Measurements from ENCODE around the gene NDUFAF2. TPM values are rescaled to one million over a fixed set of nuclear protein-coding genes. Genes with fewer than 3 reads are reported as not detected.

The NDUFAF2 gene
- polyA plus RNA-seq, 1 of the 3 experiments (the other 2 are of a cell fraction) = 33.4 TPM

DNA sequence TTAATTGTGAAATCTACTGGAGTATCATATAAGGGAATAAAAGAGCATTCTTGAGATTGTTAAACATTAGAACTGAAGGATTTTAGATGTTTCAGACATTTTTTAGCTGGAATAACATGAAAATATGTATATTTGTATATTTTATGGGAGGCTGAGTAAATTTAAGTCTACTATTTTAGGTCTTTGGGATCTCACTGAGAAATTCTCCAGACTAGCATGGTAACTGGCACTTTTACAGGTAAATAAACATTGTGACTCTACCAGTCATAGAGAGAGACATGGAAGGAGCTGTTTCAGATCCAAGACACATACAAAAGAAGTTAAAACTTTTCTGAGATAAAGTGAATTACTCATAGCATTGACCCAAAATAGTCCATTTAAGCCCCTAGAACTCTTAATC lies 59.4 kb downstream of the NDUFAF2 start (continued):
- TF ChIP-seq, protein P1, sequence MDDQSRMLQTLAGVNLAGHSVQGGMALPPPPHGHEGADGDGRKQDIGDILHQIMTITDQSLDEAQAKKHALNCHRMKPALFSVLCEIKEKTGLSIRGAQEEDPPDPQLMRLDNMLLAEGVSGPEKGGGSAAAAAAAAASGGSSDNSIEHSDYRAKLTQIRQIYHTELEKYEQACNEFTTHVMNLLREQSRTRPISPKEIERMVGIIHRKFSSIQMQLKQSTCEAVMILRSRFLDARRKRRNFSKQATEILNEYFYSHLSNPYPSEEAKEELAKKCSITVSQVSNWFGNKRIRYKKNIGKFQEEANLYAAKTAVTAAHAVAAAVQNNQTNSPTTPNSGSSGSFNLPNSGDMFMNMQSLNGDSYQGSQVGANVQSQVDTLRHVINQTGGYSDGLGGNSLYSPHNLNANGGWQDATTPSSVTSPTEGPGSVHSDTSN (IDR thresholded peaks at IDR 0.05) = no peak
- TF ChIP-seq RAD21 (IDR thresholded peaks at IDR 0.05; ENCODE audit: low read length) (no peak), TCF12 (IDR thresholded peaks at IDR 0.05) (no peak), TEAD4 (IDR thresholded peaks at IDR 0.05; ENCODE audit: borderline replicate concordance, insufficient read depth) (no peak), NFIC (IDR thresholded peaks at IDR 0.05; ENCODE audit: borderline replicate concordance) (no peak)
- TF ChIP-seq, protein P2, sequence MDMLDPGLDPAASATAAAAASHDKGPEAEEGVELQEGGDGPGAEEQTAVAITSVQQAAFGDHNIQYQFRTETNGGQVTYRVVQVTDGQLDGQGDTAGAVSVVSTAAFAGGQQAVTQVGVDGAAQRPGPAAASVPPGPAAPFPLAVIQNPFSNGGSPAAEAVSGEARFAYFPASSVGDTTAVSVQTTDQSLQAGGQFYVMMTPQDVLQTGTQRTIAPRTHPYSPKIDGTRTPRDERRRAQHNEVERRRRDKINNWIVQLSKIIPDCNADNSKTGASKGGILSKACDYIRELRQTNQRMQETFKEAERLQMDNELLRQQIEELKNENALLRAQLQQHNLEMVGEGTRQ (IDR thresholded peaks at IDR 0.05; ENCODE audit: borderline replicate concordance, low read depth, low read length) = no peak
- TF ChIP-seq, protein P3, sequence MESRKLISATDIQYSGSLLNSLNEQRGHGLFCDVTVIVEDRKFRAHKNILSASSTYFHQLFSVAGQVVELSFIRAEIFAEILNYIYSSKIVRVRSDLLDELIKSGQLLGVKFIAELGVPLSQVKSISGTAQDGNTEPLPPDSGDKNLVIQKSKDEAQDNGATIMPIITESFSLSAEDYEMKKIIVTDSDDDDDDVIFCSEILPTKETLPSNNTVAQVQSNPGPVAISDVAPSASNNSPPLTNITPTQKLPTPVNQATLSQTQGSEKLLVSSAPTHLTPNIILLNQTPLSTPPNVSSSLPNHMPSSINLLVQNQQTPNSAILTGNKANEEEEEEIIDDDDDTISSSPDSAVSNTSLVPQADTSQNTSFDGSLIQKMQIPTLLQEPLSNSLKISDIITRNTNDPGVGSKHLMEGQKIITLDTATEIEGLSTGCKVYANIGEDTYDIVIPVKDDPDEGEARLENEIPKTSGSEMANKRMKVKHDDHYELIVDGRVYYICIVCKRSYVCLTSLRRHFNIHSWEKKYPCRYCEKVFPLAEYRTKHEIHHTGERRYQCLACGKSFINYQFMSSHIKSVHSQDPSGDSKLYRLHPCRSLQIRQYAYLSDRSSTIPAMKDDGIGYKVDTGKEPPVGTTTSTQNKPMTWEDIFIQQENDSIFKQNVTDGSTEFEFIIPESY (IDR thresholded peaks at IDR 0.05; ENCODE audit: borderline replicate concordance, low read depth) = no peak

DNA sequence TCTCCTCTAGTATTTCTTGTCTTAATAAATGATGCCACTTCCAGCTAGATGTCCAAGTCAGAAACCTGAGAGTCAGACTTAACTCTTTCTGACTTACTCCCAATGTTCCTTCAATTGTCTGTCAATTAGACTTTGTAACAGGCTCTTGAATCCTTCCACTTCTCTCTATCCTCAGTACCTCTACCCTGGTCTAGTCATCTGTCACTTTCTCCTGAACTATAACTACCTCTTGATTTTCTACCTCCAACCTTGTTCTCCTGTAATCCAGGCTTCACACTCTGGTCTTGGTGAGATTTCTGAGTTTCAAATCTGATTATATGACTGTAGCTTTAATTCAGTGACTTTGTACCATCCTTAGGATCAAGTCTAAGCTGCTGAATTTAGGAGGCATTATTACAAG lies 64.9 kb downstream of the NDUFAF2 start:
- Histone ChIP-seq H3K9me2 (no peaks in the 10 kb centered on the region), H3K9ac (no peak overlapping the region), H3K9me3 (no peaks in the 10 kb centered on the region), H3K4me1 (ENCODE audit: control insufficient read depth in 1 of 2, insufficient read depth in 2 of 2, low read depth in 1 of 2, low read length in 1 of 2) (no peaks in the 10 kb centered on the region; a peak in 1 of 4 replicates), H3K4me3 (ENCODE audit: low read depth in 2 of 2, low read length in 1 of 2) (no peak overlapping the region), H2AFZ (ENCODE audit: low read depth) (no peak overlapping the region), H3K4me2 (no peak overlapping the region), H3K27ac (ENCODE audit: low read depth in 2 of 2, low read length in 1 of 2) (no peak overlapping the region), H3K36me3 (replicated peaks in 1 of 2; ENCODE audit: control insufficient read depth in 1 of 2, insufficient read depth in 2 of 2, low read length in 1 of 2) (peaks cover 0 to 3% of the 10 kb centered on the region in 2 experiments), H3F3A (replicated peaks; ENCODE audit: insufficient read depth) (peaks cover 3% of the 10 kb centered on the region), H4K20me1 (ENCODE audit: insufficient read depth) (no peaks in the 10 kb centered on the region), H3K27me3 (ENCODE audit: insufficient read depth) (no peaks in the 10 kb centered on the region), H3K79me2 (ENCODE audit: insufficient read depth) (no peaks in the 10 kb centered on the region; the same call in 1 of the 2 replicates)
- DNase-seq = no peak
- POLR2A ChIA-PET = no interaction called here
- CTCF ChIA-PET = interaction anchor here (2.4 kb wide), 1 partner anchor 46 kb away, joined by 7 read pairs; no protein-coding TSS in a partner anchor
- TF ChIP-seq SIN3A (IDR thresholded peaks at IDR 0.05; ENCODE audit: borderline replicate concordance, low read depth, low read length) = no peak
- TF ChIP-seq, protein P4, sequence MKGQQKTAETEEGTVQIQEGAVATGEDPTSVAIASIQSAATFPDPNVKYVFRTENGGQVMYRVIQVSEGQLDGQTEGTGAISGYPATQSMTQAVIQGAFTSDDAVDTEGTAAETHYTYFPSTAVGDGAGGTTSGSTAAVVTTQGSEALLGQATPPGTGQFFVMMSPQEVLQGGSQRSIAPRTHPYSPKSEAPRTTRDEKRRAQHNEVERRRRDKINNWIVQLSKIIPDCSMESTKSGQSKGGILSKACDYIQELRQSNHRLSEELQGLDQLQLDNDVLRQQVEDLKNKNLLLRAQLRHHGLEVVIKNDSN (IDR thresholded peaks at IDR 0.05; ENCODE audit: borderline replicate concordance, low read depth) = no peak
- TF ChIP-seq FOSL2 (IDR thresholded peaks at IDR 0.05; ENCODE audit: borderline replicate concordance, low read depth) = no peak
- TF ChIP-seq FOXJ3 (CRISPR knock-in tag; IDR thresholded peaks at IDR 0.05) = no peak
- TF ChIP-seq, protein P1 (IDR thresholded peaks at IDR 0.05) = no peak
- TF ChIP-seq ELF1 (IDR thresholded peaks at IDR 0.05) = no peak
- TF ChIP-seq TCF12 (IDR thresholded peaks at IDR 0.05) = no peak
- TF ChIP-seq NFIC (IDR thresholded peaks at IDR 0.05; ENCODE audit: borderline replicate concordance) = no peak
- no peak for TF ChIP-seq TAF1 (IDR thresholded peaks at IDR 0.05; ENCODE audit: borderline replicate concordance, low read depth, low read length)
- TF ChIP-seq, protein P5, sequence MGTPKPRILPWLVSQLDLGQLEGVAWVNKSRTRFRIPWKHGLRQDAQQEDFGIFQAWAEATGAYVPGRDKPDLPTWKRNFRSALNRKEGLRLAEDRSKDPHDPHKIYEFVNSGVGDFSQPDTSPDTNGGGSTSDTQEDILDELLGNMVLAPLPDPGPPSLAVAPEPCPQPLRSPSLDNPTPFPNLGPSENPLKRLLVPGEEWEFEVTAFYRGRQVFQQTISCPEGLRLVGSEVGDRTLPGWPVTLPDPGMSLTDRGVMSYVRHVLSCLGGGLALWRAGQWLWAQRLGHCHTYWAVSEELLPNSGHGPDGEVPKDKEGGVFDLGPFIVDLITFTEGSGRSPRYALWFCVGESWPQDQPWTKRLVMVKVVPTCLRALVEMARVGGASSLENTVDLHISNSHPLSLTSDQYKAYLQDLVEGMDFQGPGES (IDR thresholded peaks at IDR 0.05; ENCODE audit: low read depth, low read length) = no peak
- TF ChIP-seq GATA2 (CRISPR knock-in tag; IDR thresholded peaks at IDR 0.05) = no peak
- TF ChIP-seq, protein P2 (IDR thresholded peaks at IDR 0.05; ENCODE audit: borderline replicate concordance, low read depth, low read length) = no peak
- TF ChIP-seq, protein P6, sequence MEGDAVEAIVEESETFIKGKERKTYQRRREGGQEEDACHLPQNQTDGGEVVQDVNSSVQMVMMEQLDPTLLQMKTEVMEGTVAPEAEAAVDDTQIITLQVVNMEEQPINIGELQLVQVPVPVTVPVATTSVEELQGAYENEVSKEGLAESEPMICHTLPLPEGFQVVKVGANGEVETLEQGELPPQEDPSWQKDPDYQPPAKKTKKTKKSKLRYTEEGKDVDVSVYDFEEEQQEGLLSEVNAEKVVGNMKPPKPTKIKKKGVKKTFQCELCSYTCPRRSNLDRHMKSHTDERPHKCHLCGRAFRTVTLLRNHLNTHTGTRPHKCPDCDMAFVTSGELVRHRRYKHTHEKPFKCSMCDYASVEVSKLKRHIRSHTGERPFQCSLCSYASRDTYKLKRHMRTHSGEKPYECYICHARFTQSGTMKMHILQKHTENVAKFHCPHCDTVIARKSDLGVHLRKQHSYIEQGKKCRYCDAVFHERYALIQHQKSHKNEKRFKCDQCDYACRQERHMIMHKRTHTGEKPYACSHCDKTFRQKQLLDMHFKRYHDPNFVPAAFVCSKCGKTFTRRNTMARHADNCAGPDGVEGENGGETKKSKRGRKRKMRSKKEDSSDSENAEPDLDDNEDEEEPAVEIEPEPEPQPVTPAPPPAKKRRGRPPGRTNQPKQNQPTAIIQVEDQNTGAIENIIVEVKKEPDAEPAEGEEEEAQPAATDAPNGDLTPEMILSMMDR (IDR thresholded peaks at IDR 0.05) = no peak
- TF ChIP-seq SMC3 (IDR thresholded peaks at IDR 0.05; ENCODE audit: low read depth, low read length) = no peak
- TF ChIP-seq, protein P7, sequence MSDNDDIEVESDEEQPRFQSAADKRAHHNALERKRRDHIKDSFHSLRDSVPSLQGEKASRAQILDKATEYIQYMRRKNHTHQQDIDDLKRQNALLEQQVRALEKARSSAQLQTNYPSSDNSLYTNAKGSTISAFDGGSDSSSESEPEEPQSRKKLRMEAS (IDR thresholded peaks at IDR 0.05; ENCODE audit: low read depth) = no peak
- no peak for TF ChIP-seq GABPA (IDR thresholded peaks at IDR 0.05; ENCODE audit: low read depth)
- no peak for TF ChIP-seq TEAD4 (IDR thresholded peaks at IDR 0.05; ENCODE audit: borderline replicate concordance, insufficient read depth)
- TF ChIP-seq RXRA (IDR thresholded peaks at IDR 0.05; ENCODE audit: borderline replicate concordance, low read depth) = no peak
- TF ChIP-seq CHD2 (IDR thresholded peaks at IDR 0.05; ENCODE audit: low read length, partially characterized antibody) = no peak

All from SK-N-SH (cell line).